ENCODE measurements around the gene SLIT2.

- TF ChIP-seq CTCF (IDR thresholded peaks at IDR 0.05) (no peak), POLR2A (IDR thresholded peaks at IDR 0.05) (no peak)
Observed at GRCh38 chr4:20299515-20299914, 47.8 kb downstream of the SLIT2 start.

All from lower leg skin (tissue), 3 donors.